ENCODE data around the gene SKIC8.

DNA sequence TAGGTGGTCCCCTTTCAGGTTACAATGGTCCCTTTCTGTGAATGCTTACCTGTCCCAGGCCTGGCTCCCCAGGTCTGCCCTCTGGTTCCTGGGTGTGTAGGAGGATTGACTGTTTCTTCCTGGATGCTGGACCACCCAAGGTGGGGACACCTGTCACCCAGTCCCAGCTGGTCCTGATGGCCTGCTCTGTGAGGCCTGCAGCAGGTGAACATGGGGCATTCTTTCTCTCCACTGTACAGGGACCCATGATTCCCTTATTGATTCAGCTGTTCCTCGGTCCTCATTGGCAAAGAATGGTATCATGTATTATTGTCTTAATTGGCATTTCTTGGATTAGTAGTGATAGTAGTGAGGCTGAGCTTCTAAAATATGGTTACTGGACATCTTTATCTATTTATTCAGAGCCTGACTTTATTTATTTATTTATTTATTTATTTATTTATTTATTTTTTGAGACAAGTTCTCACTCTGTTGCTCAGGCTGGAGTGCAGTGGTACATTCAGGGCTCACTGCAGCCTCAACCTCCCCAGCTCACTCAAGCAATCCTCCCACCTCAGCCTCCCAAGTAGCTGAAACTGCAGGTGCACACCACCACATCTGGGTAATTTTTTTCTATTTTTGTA lies 43.9 kb downstream of the SKIC8 start:
- TF ChIP-seq, protein P1, sequence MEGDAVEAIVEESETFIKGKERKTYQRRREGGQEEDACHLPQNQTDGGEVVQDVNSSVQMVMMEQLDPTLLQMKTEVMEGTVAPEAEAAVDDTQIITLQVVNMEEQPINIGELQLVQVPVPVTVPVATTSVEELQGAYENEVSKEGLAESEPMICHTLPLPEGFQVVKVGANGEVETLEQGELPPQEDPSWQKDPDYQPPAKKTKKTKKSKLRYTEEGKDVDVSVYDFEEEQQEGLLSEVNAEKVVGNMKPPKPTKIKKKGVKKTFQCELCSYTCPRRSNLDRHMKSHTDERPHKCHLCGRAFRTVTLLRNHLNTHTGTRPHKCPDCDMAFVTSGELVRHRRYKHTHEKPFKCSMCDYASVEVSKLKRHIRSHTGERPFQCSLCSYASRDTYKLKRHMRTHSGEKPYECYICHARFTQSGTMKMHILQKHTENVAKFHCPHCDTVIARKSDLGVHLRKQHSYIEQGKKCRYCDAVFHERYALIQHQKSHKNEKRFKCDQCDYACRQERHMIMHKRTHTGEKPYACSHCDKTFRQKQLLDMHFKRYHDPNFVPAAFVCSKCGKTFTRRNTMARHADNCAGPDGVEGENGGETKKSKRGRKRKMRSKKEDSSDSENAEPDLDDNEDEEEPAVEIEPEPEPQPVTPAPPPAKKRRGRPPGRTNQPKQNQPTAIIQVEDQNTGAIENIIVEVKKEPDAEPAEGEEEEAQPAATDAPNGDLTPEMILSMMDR (IDR thresholded peaks at IDR 0.05), result no peak
- TF ChIP-seq POLR2A (IDR thresholded peaks at IDR 0.05) (no peak), POLR2AphosphoS5 (IDR thresholded peaks at IDR 0.05; ENCODE audit: insufficient read depth in 1 of 2, low read depth in 1 of 2) (no peak)
